K562 (cell line): Measurements from ENCODE around the gene ZNF451.

Source experiments
- ATF3 ChIP-seq, 2 experiments: fragments of 450-650 bp in 1 of 2; sonication (generic) in 1 of 2; formaldehyde crosslinking in 1 of 2; IDR thresholded peaks in 1 of 2; conservative IDR thresholded peaks in 1 of 2; 2 replicates each; pipeline versions ENCODE4 v1.6.1 to v1.8.1; 2016 to 2023; ENCODE audit warnings: mild to moderate bottlenecking in 2 of 2, moderate library complexity in 2 of 2, inconsistent platforms in 1 of 2, missing genetic modification reagents in 1 of 2
- ATF6 ChIP-seq: sonication (generic); formaldehyde crosslinking; IDR thresholded peaks from 2 replicates; pipeline ENCODE4 v1.4.0; 2020; ENCODE audit warnings: mild to moderate bottlenecking, missing genetic modification reagents
- CTCF ChIP-seq, 3 experiments: IDR thresholded peaks in 2 of 3; conservative IDR thresholded peaks in 1 of 3; 2 replicates each; pipeline ENCODE4 v1.5.1; 2011 to 2012; ENCODE audit warnings: low read length in 3 of 3, mild to moderate bottlenecking in 3 of 3, control low read depth in 2 of 3, improper control_type of control experiment in 1 of 3, inconsistent platforms in 1 of 3, low read depth in 1 of 3, mixed read lengths in 1 of 3, moderate library complexity in 1 of 3; ENCODE audit not compliant: insufficient read depth in 2 of 3
- EZH2 ChIP-seq: IDR thresholded peaks from 2 replicates; pipeline ENCODE4 v1.6.1; 2012; ENCODE audit warnings: low read depth, mild to moderate bottlenecking, inconsistent platforms, low read length, borderline replicate concordance
- FOXJ3 ChIP-seq: sonication (generic); formaldehyde crosslinking; IDR thresholded peaks from 2 replicates; pipeline ENCODE4 v1.4.0; 2020; ENCODE audit warnings: mild to moderate bottlenecking, missing genetic modification reagents
- NFYB ChIP-seq: IDR thresholded peaks from 2 replicates; pipeline ENCODE4 v1.6.1; 2011; ENCODE audit warnings: mild to moderate bottlenecking, moderate library complexity; ENCODE audit not compliant: insufficient read length; ENCODE audit errors: extremely low read depth
- PATZ1 ChIP-seq: fragments of 250-450 bp; sonication (Bioruptor Pico); IDR thresholded peaks from 2 replicates; pipeline ENCODE4 v1.5.0; 2020; ENCODE audit warnings: mild to moderate bottlenecking, borderline replicate concordance
- POLR2A ChIP-seq: fragments of 450-650 bp; conservative IDR thresholded peaks from 2 replicates; pipeline ENCODE4 v1.6.1; 2016
- RAD21 ChIP-seq, 2 experiments: fragments of 250-450 bp in 1 of 2; fragments of 450-650 bp in 1 of 2; sonication (Bioruptor Pico) in 1 of 2; formaldehyde crosslinking in 1 of 2; IDR thresholded peaks in 1 of 2; conservative IDR thresholded peaks in 1 of 2; 2 replicates each; pipeline versions ENCODE4 v1.4.0 to v1.8.0; 2020 to 2022; ENCODE audit warnings: mild to moderate bottlenecking in 2 of 2, moderate library complexity in 1 of 2
- SAFB2 ChIP-seq: fragments of 200-400 bp; formaldehyde crosslinking; IDR thresholded peaks from 2 replicates; pipeline ENCODE4 v1.6.1; 2018; ENCODE audit warnings: borderline replicate concordance, low read length, low read depth, moderate library complexity; ENCODE audit not compliant: severe bottlenecking
- STAG1 ChIP-seq: sonication (generic); formaldehyde crosslinking; IDR thresholded peaks from 2 replicates; pipeline ENCODE4 v1.5.0; 2020; ENCODE audit warnings: missing genetic modification reagents, borderline replicate concordance
- THRA ChIP-seq: fragments of 450-650 bp; IDR thresholded peaks from 2 replicates; pipeline ENCODE4 v1.6.1; 2017; ENCODE audit warnings: mild to moderate bottlenecking, moderate library complexity
- TF ChIP-seq, protein P1 (sequence below), 2 experiments: fragments of 450-650 bp; formaldehyde crosslinking in 1 of 2; IDR thresholded peaks; 2 replicates each; pipeline versions ENCODE4 v1.4.0 to v1.6.1; 2014 to 2020; ENCODE audit warnings: mild to moderate bottlenecking in 2 of 2, borderline replicate concordance in 1 of 2, low read depth in 1 of 2
- TF ChIP-seq, protein P2 (sequence below): sonication (generic); formaldehyde crosslinking; IDR thresholded peaks from 2 replicates; pipeline ENCODE4 v1.8.1; 2023; ENCODE audit warnings: mild to moderate bottlenecking, missing genetic modification reagents, moderate library complexity

DNA sequence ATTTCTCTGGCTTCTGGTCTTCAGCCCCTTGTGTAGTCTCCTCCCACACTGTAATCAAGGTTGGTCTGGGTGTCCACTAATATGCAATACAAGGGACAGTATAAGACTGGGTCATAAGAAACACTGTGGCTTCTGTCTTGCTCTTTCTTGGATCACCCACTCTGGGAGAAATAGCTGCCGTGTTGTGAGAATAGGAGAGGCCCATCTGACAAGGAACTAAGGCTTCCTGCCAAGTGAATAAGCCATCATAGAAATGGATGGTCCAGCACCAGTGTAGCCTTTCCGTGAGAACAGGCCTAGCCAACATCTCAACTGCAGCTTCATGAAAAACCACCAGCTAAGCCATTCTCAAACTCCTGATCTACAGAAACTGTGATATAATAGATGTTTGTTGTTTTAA is 105.5 kb downstream of the ZNF451 start:
- no peak for TF ChIP-seq ATF3 (IDR thresholded peaks at IDR 0.05)
- no peak for TF ChIP-seq ATF3 (CRISPR knock-in tag; conservative IDR thresholded peaks at IDR 0.05)
- TF ChIP-seq RAD21 (CRISPR knock-in tag; conservative IDR thresholded peaks at IDR 0.05 in 1 of 2, IDR thresholded peaks at IDR 0.05 in 1 of 2), result no peak
- no peak for TF ChIP-seq PATZ1 (CRISPR knock-in tag)
- TF ChIP-seq, protein P1, sequence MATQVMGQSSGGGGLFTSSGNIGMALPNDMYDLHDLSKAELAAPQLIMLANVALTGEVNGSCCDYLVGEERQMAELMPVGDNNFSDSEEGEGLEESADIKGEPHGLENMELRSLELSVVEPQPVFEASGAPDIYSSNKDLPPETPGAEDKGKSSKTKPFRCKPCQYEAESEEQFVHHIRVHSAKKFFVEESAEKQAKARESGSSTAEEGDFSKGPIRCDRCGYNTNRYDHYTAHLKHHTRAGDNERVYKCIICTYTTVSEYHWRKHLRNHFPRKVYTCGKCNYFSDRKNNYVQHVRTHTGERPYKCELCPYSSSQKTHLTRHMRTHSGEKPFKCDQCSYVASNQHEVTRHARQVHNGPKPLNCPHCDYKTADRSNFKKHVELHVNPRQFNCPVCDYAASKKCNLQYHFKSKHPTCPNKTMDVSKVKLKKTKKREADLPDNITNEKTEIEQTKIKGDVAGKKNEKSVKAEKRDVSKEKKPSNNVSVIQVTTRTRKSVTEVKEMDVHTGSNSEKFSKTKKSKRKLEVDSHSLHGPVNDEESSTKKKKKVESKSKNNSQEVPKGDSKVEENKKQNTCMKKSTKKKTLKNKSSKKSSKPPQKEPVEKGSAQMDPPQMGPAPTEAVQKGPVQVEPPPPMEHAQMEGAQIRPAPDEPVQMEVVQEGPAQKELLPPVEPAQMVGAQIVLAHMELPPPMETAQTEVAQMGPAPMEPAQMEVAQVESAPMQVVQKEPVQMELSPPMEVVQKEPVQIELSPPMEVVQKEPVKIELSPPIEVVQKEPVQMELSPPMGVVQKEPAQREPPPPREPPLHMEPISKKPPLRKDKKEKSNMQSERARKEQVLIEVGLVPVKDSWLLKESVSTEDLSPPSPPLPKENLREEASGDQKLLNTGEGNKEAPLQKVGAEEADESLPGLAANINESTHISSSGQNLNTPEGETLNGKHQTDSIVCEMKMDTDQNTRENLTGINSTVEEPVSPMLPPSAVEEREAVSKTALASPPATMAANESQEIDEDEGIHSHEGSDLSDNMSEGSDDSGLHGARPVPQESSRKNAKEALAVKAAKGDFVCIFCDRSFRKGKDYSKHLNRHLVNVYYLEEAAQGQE (IDR thresholded peaks at IDR 0.05; ENCODE audit: borderline replicate concordance), result no peak
- TF ChIP-seq, protein P1 (CRISPR knock-in tag; IDR thresholded peaks at IDR 0.05; ENCODE audit: low read depth), result no peak
- no peak for TF ChIP-seq SAFB2
- TF ChIP-seq, protein P2, sequence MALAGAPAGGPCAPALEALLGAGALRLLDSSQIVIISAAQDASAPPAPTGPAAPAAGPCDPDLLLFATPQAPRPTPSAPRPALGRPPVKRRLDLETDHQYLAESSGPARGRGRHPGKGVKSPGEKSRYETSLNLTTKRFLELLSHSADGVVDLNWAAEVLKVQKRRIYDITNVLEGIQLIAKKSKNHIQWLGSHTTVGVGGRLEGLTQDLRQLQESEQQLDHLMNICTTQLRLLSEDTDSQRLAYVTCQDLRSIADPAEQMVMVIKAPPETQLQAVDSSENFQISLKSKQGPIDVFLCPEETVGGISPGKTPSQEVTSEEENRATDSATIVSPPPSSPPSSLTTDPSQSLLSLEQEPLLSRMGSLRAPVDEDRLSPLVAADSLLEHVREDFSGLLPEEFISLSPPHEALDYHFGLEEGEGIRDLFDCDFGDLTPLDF (CRISPR knock-in tag), result no peak
- TF ChIP-seq CTCF (IDR thresholded peaks at IDR 0.05 in 2 of 3, conservative IDR thresholded peaks at IDR 0.05 in 1 of 3; ENCODE audit: insufficient read depth in 2 of 3, low read depth in 1 of 3, low read length in 3 of 3), result no peak
- no peak for TF ChIP-seq THRA
- no peak for TF ChIP-seq STAG1 (CRISPR knock-in tag)
- TF ChIP-seq NFYB, result no peak
- no peak for TF ChIP-seq POLR2A
- no peak for TF ChIP-seq ATF6 (CRISPR knock-in tag)
- TF ChIP-seq FOXJ3 (CRISPR knock-in tag), result no peak
- TF ChIP-seq EZH2, result no peak
